ENCODE results near the gene NFX1. TPM values are rescaled to one million over a fixed set of nuclear protein-coding genes. Genes with fewer than 3 reads are reported as not detected.

Gene NFX1
- total RNA-seq, 1 donor from 2014 or later = 34.1 TPM

GRCh38 chr9:33300546-33300945 is 10.2 kb downstream of the NFX1 start:
- Mint-ChIP-seq H3K4me3 (no peak overlapping the region), H3K27me3 (no peaks in the 10 kb centered on the region), H3K36me3 (peaks cover 38% of the 10 kb centered on the region), H3K9me3 (no peaks in the 10 kb centered on the region), H3K4me1 (ENCODE audit: unreplicated experiment) (peaks cover 21% of the 10 kb centered on the region), H3K27ac (no peak overlapping the region)
- DNase-seq (ENCODE audit: extremely low spot score, unreplicated experiment) = no peak
- no peak for TF ChIP-seq CTCF (conservative IDR thresholded peaks at IDR 0.05)

GRCh38 chr9:33304362-33304761 is 14.0 kb downstream of the NFX1 start:
- Mint-ChIP-seq H3K4me1 (ENCODE audit: unreplicated experiment) (no peaks in the 10 kb centered on the region), H3K4me3 (no peak overlapping the region), H3K9me3 (no peaks in the 10 kb centered on the region), H3K27me3 (no peaks in the 10 kb centered on the region), H3K27ac (no peak overlapping the region), H3K36me3 (peaks cover 26% of the 10 kb centered on the region)
- TF ChIP-seq CTCF (conservative IDR thresholded peaks at IDR 0.05) = no peak
- DNase-seq (ENCODE audit: extremely low spot score, unreplicated experiment) = no peak

- TF ChIP-seq CTCF (conservative IDR thresholded peaks at IDR 0.05) = no peak
- Mint-ChIP-seq H3K36me3 (peaks cover 20% of the 10 kb centered on the region), H3K9me3 (no peaks in the 10 kb centered on the region), H3K4me1 (ENCODE audit: unreplicated experiment) (no peaks in the 10 kb centered on the region), H3K27ac (no peak overlapping the region), H3K4me3 (no peak overlapping the region), H3K27me3 (no peaks in the 10 kb centered on the region)
- DNase-seq (ENCODE audit: extremely low spot score, unreplicated experiment) = no peak
Measured at GRCh38 chr9:33306037-33306436, 15.7 kb downstream of the NFX1 start.

- H3K9me3 Mint-ChIP-seq = no peaks in the 10 kb centered on the region
- H3K4me1 Mint-ChIP-seq (ENCODE audit: unreplicated experiment) = no peaks in the 10 kb centered on the region
- no peak for DNase-seq (ENCODE audit: extremely low spot score, unreplicated experiment)
- no peak for TF ChIP-seq CTCF (conservative IDR thresholded peaks at IDR 0.05)
- H3K27me3 Mint-ChIP-seq = no peaks in the 10 kb centered on the region
- no peak overlapping the region for H3K4me3 Mint-ChIP-seq
- H3K36me3 Mint-ChIP-seq = peaks cover 20% of the 10 kb centered on the region
- H3K27ac Mint-ChIP-seq = no peak overlapping the region
Measured at GRCh38 chr9:33307067-33307466, 16.8 kb downstream of the NFX1 start.

- TF ChIP-seq CTCF (conservative IDR thresholded peaks at IDR 0.05) = no peak
- no peaks in the 10 kb centered on the region for H3K9me3 Mint-ChIP-seq
- H3K4me3 Mint-ChIP-seq = no peak overlapping the region
- peaks cover 21% of the 10 kb centered on the region for H3K36me3 Mint-ChIP-seq
- no peak overlapping the region for H3K27ac Mint-ChIP-seq
- H3K4me1 Mint-ChIP-seq (ENCODE audit: unreplicated experiment) = no peaks in the 10 kb centered on the region
- no peaks in the 10 kb centered on the region for H3K27me3 Mint-ChIP-seq
- no peak for DNase-seq (ENCODE audit: extremely low spot score, unreplicated experiment)
Measured at GRCh38 chr9:33309903-33310302, 19.6 kb downstream of the NFX1 start.

- Mint-ChIP-seq H3K27ac (no peak overlapping the region), H3K9me3 (no peaks in the 10 kb centered on the region), H3K27me3 (no peaks in the 10 kb centered on the region), H3K4me1 (ENCODE audit: unreplicated experiment) (no peaks in the 10 kb centered on the region), H3K36me3 (peaks cover 26% of the 10 kb centered on the region), H3K4me3 (no peak overlapping the region)
- no peak for DNase-seq (ENCODE audit: extremely low spot score, unreplicated experiment)
- TF ChIP-seq CTCF (conservative IDR thresholded peaks at IDR 0.05) = no peak
Measured at GRCh38 chr9:33310748-33311147, 20.4 kb downstream of the NFX1 start.

All from type B pancreatic cell (in vitro differentiated cells).